K562 (cell line): ENCODE measurements around the gene BCAS4. TPM values are rescaled to one million over a fixed set of nuclear protein-coding genes. Genes with fewer than 3 reads are reported as not detected.
A peak's percentile ranks its signal among the peaks of the same experiment; 100 is the strongest.
"Not testable (repeated sequence)": the region's sequence is repeated elsewhere in the genome, so short reads cannot be mapped to it uniquely, and the experiment has no call there.

Experiments used
- ATAC-seq: fragments of 200-7000 bp; cut with Tn5 transposase; 3 replicates; pipeline ENCODE4 v1.9.1; 2020; ENCODE audit warnings: moderate library complexity
- BruUV-seq: library from RNA; stranded (reverse); fragments of 400-500 nt; replicated peaks from 2 replicates; lab custom pipeline; 2021; lab: Mats Ljungman, UMichigan
- CTCF ChIA-PET: fragments of 300-600 bp; formaldehyde crosslinking; extraction: SDS; loops from one replicate; lab custom pipeline; 2021; ENCODE audit warnings: low intra/inter-chr PET ratio; lab: Yijun Ruan, JAX
- POLR2A ChIA-PET: fragments of 300-600, 350-650 bp; sonication (Branson Sonifier 250); formaldehyde crosslinking; extraction: SDS; loops from one replicate; lab custom pipeline; 2021; ENCODE audit warnings: antibody characterized with exemption, inconsistent platforms; lab: Yijun Ruan, JAX
- DNase-seq, 4 experiments: peaks; one replicate each; pipeline versions ENCODE4 v3.0.0 to v3.0.0-alpha.2; 2011 to 2018; ENCODE audit warnings: low spot score in 3 of 4, mixed read lengths in 3 of 4; ENCODE audit errors: extremely low read depth in 1 of 4
- FAIRE-seq: peaks from 2 replicates; lab custom pipeline; 2011; peaks lifted over from hg19 to GRCh38; lab: Jason Lieb, UNC
- H2AFZ ChIP-seq: 2 replicates; pipeline ENCODE4 v1.6.0; 2011; ENCODE audit warnings: low read depth, low read length, control low read depth, inconsistent platforms
- H3K27ac ChIP-seq: fragments of 200-600 bp; 3 replicates; pipeline ENCODE4 v1.8.0; 2011; ENCODE audit warnings: low read depth, mild to moderate bottlenecking, control low read depth, inconsistent platforms, low read length, moderate library complexity, mixed read lengths; ENCODE audit errors: extremely low read depth
- H3K27me3 ChIP-seq, 2 experiments: fragments of 300-600 bp in 1 of 2; 2 replicates in 1 of 2; 3 replicates in 1 of 2; pipeline versions ENCODE4 v1.6.0 to v1.8.0; 2011; ENCODE audit warnings: inconsistent platforms in 2 of 2, low read length in 2 of 2, mild to moderate bottlenecking in 1 of 2, mixed read lengths in 1 of 2, moderate library complexity in 1 of 2; ENCODE audit not compliant: control insufficient read depth in 2 of 2, insufficient read depth in 2 of 2
- H3K36me3 ChIP-seq: fragments of 300-600 bp; 3 replicates; pipeline ENCODE4 v1.8.0; 2011; ENCODE audit warnings: mild to moderate bottlenecking, low read length, inconsistent platforms; ENCODE audit not compliant: control insufficient read depth, insufficient read depth
- H3K4me1 ChIP-seq, 2 experiments: fragments of 200-600 bp in 1 of 2; replicated peaks in 1 of 2; 2 replicates in 1 of 2; 3 replicates in 1 of 2; pipeline versions ENCODE4 v1.5.1 to v1.8.0; 2011; ENCODE audit warnings: inconsistent platforms in 2 of 2, low read length in 2 of 2, mild to moderate bottlenecking in 1 of 2, mixed read lengths in 1 of 2, moderate library complexity in 1 of 2; ENCODE audit not compliant: control insufficient read depth in 2 of 2, insufficient read depth in 2 of 2
- H3K4me2 ChIP-seq: 2 replicates; pipeline ENCODE4 v1.6.1; 2011; ENCODE audit warnings: low read length, control low read depth, inconsistent platforms, mixed read lengths; ENCODE audit not compliant: insufficient read depth
- H3K4me3 ChIP-seq: fragments of 200-600 bp; sonication (generic), shearing (Covaris generic); 2 replicates; pipeline ENCODE4 v1.5.1; 2016; ENCODE audit warnings: control low read depth, inconsistent platforms
- H3K79me2 ChIP-seq: fragments of 200-600 bp; 3 replicates; pipeline ENCODE4 v1.8.0; 2011; ENCODE audit warnings: low read length, inconsistent platforms; ENCODE audit not compliant: control insufficient read depth, insufficient read depth
- H3K9ac ChIP-seq, 2 experiments: 2 replicates each; pipeline versions ENCODE4 v1.6.0 to v1.6.1; 2011; ENCODE audit warnings: low read depth in 2 of 2, low read length in 2 of 2, control low read depth in 1 of 2, inconsistent platforms in 1 of 2, mild to moderate bottlenecking in 1 of 2, mixed read lengths in 1 of 2; ENCODE audit not compliant: insufficient read depth in 1 of 2
- H3K9me1 ChIP-seq: one replicate; pipeline ENCODE4 v1.6.0; 2011; ENCODE audit warnings: inconsistent platforms, mild to moderate bottlenecking, low read length, moderate library complexity; ENCODE audit not compliant: control insufficient read depth, insufficient read depth
- H3K9me3 ChIP-seq: replicated peaks from 2 replicates; pipeline ENCODE4 v1.5.1; 2011; ENCODE audit warnings: low read depth, low read length, inconsistent platforms; ENCODE audit not compliant: control insufficient read depth, insufficient read depth
- H4K20me1 ChIP-seq: replicated peaks from 2 replicates; pipeline ENCODE4 v1.6.1; 2011; ENCODE audit warnings: low read length, inconsistent platforms, mixed read lengths; ENCODE audit not compliant: control insufficient read depth, insufficient read depth
- ADNP ChIP-seq: fragments of 200-800 bp; sonication (Bioruptor generic); IDR thresholded peaks from 2 replicates; pipeline ENCODE4 v1.6.1; 2016; ENCODE audit warnings: missing genetic modification characterization, missing compliant biosample characterization
- BCOR ChIP-seq: fragments of 450-650 bp; IDR thresholded peaks from 2 replicates; pipeline ENCODE4 v1.6.1; 2016
- CHAMP1 ChIP-seq: fragments of 450-650 bp; IDR thresholded peaks from 2 replicates; pipeline ENCODE4 v1.6.1; 2016; ENCODE audit warnings: mild to moderate bottlenecking
- CTCF ChIP-seq, 3 experiments: IDR thresholded peaks in 2 of 3; conservative IDR thresholded peaks in 1 of 3; 2 replicates each; pipeline ENCODE4 v1.5.1; 2011 to 2012; ENCODE audit warnings: low read length in 3 of 3, mild to moderate bottlenecking in 3 of 3, control low read depth in 2 of 3, improper control_type of control experiment in 1 of 3, inconsistent platforms in 1 of 3, low read depth in 1 of 3, mixed read lengths in 1 of 3, moderate library complexity in 1 of 3; ENCODE audit not compliant: insufficient read depth in 2 of 3
- DPF2 ChIP-seq: fragments of 450-650 bp; IDR thresholded peaks from 2 replicates; pipeline ENCODE4 v1.6.1; 2016
- RAD21 ChIP-seq, 2 experiments: fragments of 250-450 bp in 1 of 2; fragments of 450-650 bp in 1 of 2; sonication (Bioruptor Pico) in 1 of 2; formaldehyde crosslinking in 1 of 2; IDR thresholded peaks in 1 of 2; conservative IDR thresholded peaks in 1 of 2; 2 replicates each; pipeline versions ENCODE4 v1.4.0 to v1.8.0; 2020 to 2022; ENCODE audit warnings: mild to moderate bottlenecking in 2 of 2, moderate library complexity in 1 of 2
- RCOR1 ChIP-seq, 2 experiments: IDR thresholded peaks; 2 replicates each; pipeline ENCODE4 v1.6.1; 2012; ENCODE audit warnings: low read depth in 2 of 2, low read length in 2 of 2, borderline replicate concordance in 1 of 2, improper control_type of control experiment in 1 of 2
- ZEB2 ChIP-seq: fragments of 450-650 bp; IDR thresholded peaks from 2 replicates; pipeline ENCODE4 v1.6.1; 2016
- ZNF384 ChIP-seq: IDR thresholded peaks from 2 replicates; pipeline ENCODE4 v1.6.1; 2012; ENCODE audit warnings: low read depth, low read length, improper control_type of control experiment
- WGBS: fragments of 100-300 bp; shearing (Covaris generic); methylation state at CpG from one replicate; pipeline ENCODE4 v1.1.6; 2016; ENCODE audit warnings: low coverage, mixed read lengths; ENCODE audit not compliant: insufficient coverage; ENCODE audit errors: missing lambda C conversion rate; 5-methylcytosine and 5-hydroxymethylcytosine counted together
- in situ Hi-C: fragments of 300-500 bp; cut with MboI; formaldehyde crosslinking; loops from 4 replicates; pipeline ENCODE4 v1.15.0; 2018; ENCODE audit warnings: inconsistent platforms, mixed read lengths
- intact Hi-C: fragments of 100-400 bp; cut with micrococcal nuclease; formaldehyde crosslinking; loops from 2 replicates; pipeline ENCODE4 v1.14.2; 2022
- polyA plus RNA-seq, 8 experiments: library from polyadenylated mRNA; depleted of rRNA in 4 of 8; stranded (reverse) in 5 of 8; unstranded in 3 of 8; fragments of >200 nt; fragmentation: Nextera tagmentation in 2 of 8; fragmentation: Illumina TruSeq in 1 of 8; extraction: Ambion mirVana in 2 of 8; extraction: Trizol in 1 of 8; gene quantifications; 2 replicates each; pipeline versions ENCODE4 v1.2.1 to v1.2.3, GENCODE V29; 2011 to 2014; ENCODE audit warnings: inconsistent platforms in 1 of 8, missing spikeins in 1 of 8
- total RNA-seq, 7 experiments: library from RNA; depleted of rRNA in 6 of 7; stranded (reverse); fragments of >200 nt in 6 of 7; fragmentation: Illumina TruSeq in 2 of 7; extraction: Trizol in 2 of 7; gene quantifications; 2 replicates each; pipeline versions ENCODE4 v1.2.1 to v1.2.3, GENCODE V29; 2011 to 2021; ENCODE audit warnings: low replicate concordance in 1 of 7

Gene BCAS4
- total and polyA plus RNA-seq, 9 of the 15 experiments (the other 6 are each of a cell fraction or from before 2014, with no cell fraction given) = 0.15 to 2.3 (median 0.47) TPM

GRCh38 chr20:50793575-50794016 lies 1.3 kb upstream of the BCAS4 start:
- not testable (repeated sequence) for H3K27ac ChIP-seq, H3K9me3 ChIP-seq, H3K27me3 ChIP-seq, H3K79me2 ChIP-seq, H3K36me3 ChIP-seq, H2AFZ ChIP-seq, FAIRE-seq, H3K9me1 ChIP-seq, BruUV-seq, ATAC-seq, H3K9ac ChIP-seq, H4K20me1 ChIP-seq, H3K4me2 ChIP-seq, H3K4me3 ChIP-seq
- WGBS = 35% methylated on average over 11 of the region's 13 CpGs
- H3K4me1 ChIP-seq = peaks cover 16 to 27% of the 10 kb centered on the region in 2 experiments
- peak; percentile 57; the same call in 1 of the 2 replicates for TF ChIP-seq ADNP
- 0 out of 2 replicates have a peak, but pooled peaks have one; percentile 33 for TF ChIP-seq CHAMP1
- 0 out of 2 replicates have a peak, but pooled peaks have one; percentile 17 for TF ChIP-seq DPF2
- peak; percentile 30; the same call in 1 of the 2 replicates for TF ChIP-seq ZEB2
- peak; percentile 90 for TF ChIP-seq ZNF384
- 0 out of 4 replicates have a peak, but pooled peaks of 1 of the 2 experiments have one; percentile 10 for TF ChIP-seq RAD21 (CRISPR knock-in tag; conservative IDR thresholded peaks at IDR 0.05 in 1 of 2, IDR thresholded peaks at IDR 0.05 in 1 of 2)
- peak; percentile 68; the same call in 1 of the 2 replicates for TF ChIP-seq BCOR
- 0 out of 4 replicates have a peak, but pooled peaks of 1 of the 2 experiments have one; percentile 8 for TF ChIP-seq RCOR1 (IDR thresholded peaks at IDR 0.05; ENCODE audit: borderline replicate concordance in 1 of 2, low read depth in 2 of 2, low read length in 2 of 2)
- peak; percentile 39 to 62 (median 47) for TF ChIP-seq CTCF (IDR thresholded peaks at IDR 0.05 in 2 of 3, conservative IDR thresholded peaks at IDR 0.05 in 1 of 3; ENCODE audit: insufficient read depth in 2 of 3, low read depth in 1 of 3, low read length in 3 of 3)
- POLR2A ChIA-PET = interaction anchor here (1.1 to 2.0 kb wide), 2 partner anchors 113 to 137 kb away, joined by 3 to 9 read pairs; partner anchors contain the start of gene ADNP
- intact Hi-C loops (loop anchor here (2.0 to 10.0 kb wide), 4 partner anchors 135 to 609 kb away; no protein-coding TSS in a partner anchor), in situ Hi-C loops (loop anchor here (10.0 kb wide), 1 partner anchor 511 kb away; no protein-coding TSS in a partner anchor)
- CTCF ChIA-PET = interaction anchor here (0.6 to 3.2 kb wide), 5 partner anchors 18 to 1290 kb away, joined by 3 to 28 read pairs (median 9); no protein-coding TSS in a partner anchor
- peak in 1 of 4 experiments; percentile 74 for DNase-seq
